Panc1 (cell line): ENCODE measurements around the gene RGS6. TPM values are rescaled to one million over a fixed set of nuclear protein-coding genes. Genes with fewer than 3 reads are reported as not detected.

Experiments used
- ATAC-seq: fragments of 200-7000 bp; cut with Tn5 transposase; 2 replicates; pipeline ENCODE4 v1.9.1; 2020; ENCODE audit warnings: mild to moderate bottlenecking, moderate library complexity
- BruUV-seq: library from RNA; stranded (reverse); fragments of 400-500 nt; replicated peaks from 2 replicates; lab custom pipeline; 2021; lab: Mats Ljungman, UMichigan
- CTCF ChIA-PET: fragments of 300-600 bp; sonication (Branson Sonifier 250); formaldehyde crosslinking; loops from one replicate; lab custom pipeline; 2022; ENCODE audit warnings: antibody characterized with exemption; lab: Charles Lee
- POLR2A ChIA-PET: fragments of 300-600 bp; sonication (Branson Sonifier 250); formaldehyde crosslinking; loops from one replicate; lab custom pipeline; 2022; ENCODE audit warnings: antibody characterized with exemption; lab: Charles Lee
- DNase-seq: peaks from one replicate; pipeline ENCODE4 v3.0.0-alpha.2; 2010; ENCODE audit warnings: low read depth, low spot score
- H3K27ac ChIP-seq: 2 replicates; pipeline ENCODE4 v1.5.1; 2011; ENCODE audit warnings: mild to moderate bottlenecking, low read length, inconsistent platforms
- H3K27me3 ChIP-seq: fragments of 200-500 bp; sonication (Bioruptor generic); 2 replicates; pipeline ENCODE4 v1.6.0; 2014; ENCODE audit warnings: low read length, inconsistent platforms; ENCODE audit not compliant: control insufficient read depth, insufficient read depth
- H3K36me3 ChIP-seq: fragments of 200-500 bp; sonication (Bioruptor generic); 2 replicates; pipeline ENCODE4 v1.5.1; 2014; ENCODE audit warnings: inconsistent platforms, mild to moderate bottlenecking, low read length, moderate library complexity; ENCODE audit not compliant: control insufficient read depth, insufficient read depth
- H3K4me1 ChIP-seq: 2 replicates; pipeline ENCODE4 v1.5.1; 2011; ENCODE audit warnings: inconsistent platforms, mild to moderate bottlenecking, low read length, moderate library complexity; ENCODE audit not compliant: control insufficient read depth, insufficient read depth
- H3K4me3 ChIP-seq, 2 experiments: 2 replicates each; pipeline ENCODE4 v1.5.1; 2011 to 2012; ENCODE audit warnings: low read depth in 2 of 2, low read length in 2 of 2, mild to moderate bottlenecking in 2 of 2, inconsistent platforms in 1 of 2, moderate library complexity in 1 of 2
- H3K9me3 ChIP-seq: fragments of 200-500 bp; sonication (Bioruptor generic); 2 replicates; pipeline ENCODE4 v1.5.1; 2014; ENCODE audit warnings: low read depth, mild to moderate bottlenecking, inconsistent platforms, low read length, moderate library complexity; ENCODE audit not compliant: control insufficient read depth, insufficient read depth
- POLR2AphosphoS5 ChIP-seq: IDR thresholded peaks from 2 replicates; pipeline ENCODE4 v1.6.1; 2012; ENCODE audit warnings: mild to moderate bottlenecking, low read depth, low read length, moderate library complexity
- SIN3A ChIP-seq: IDR thresholded peaks from 2 replicates; pipeline ENCODE4 v1.6.1; 2012; ENCODE audit warnings: low read depth, mild to moderate bottlenecking, low read length, moderate library complexity, borderline replicate concordance; ENCODE audit not compliant: insufficient read depth
- TCF7L2 ChIP-seq: IDR thresholded peaks from 2 replicates; pipeline ENCODE4 v1.6.1; 2011; ENCODE audit warnings: mild to moderate bottlenecking, low read depth, low read length, inconsistent platforms
- in situ Hi-C: cut with HindIII; loops from 2 replicates; pipeline ENCODE4 v1.10.0; 2016; ENCODE audit warnings: low sequenced_read_pairs, low pct_unique_long_range_greater_than_20kb
- intact Hi-C: fragments of 100-400 bp; cut with micrococcal nuclease; formaldehyde crosslinking; loops from one replicate; pipeline ENCODE4 v1.10.0; 2022; ENCODE audit not compliant: unreplicated experiment
- total RNA-seq: library from RNA; stranded (reverse); gene quantifications from one replicate; pipeline ENCODE4 v1.2.1, GENCODE V29; 2021; ENCODE audit not compliant: unreplicated experiment
- TF ChIP-seq, protein P1 (sequence below), 2 experiments: IDR thresholded peaks; 2 replicates each; pipeline ENCODE4 v1.6.1; 2011 to 2012; ENCODE audit warnings: low read depth in 2 of 2, control low read depth in 1 of 2, low read length in 1 of 2, mild to moderate bottlenecking in 1 of 2, moderate library complexity in 1 of 2; ENCODE audit not compliant: insufficient read depth in 1 of 2
- TF ChIP-seq, protein P2 (sequence below): fragments of 450-650 bp; IDR thresholded peaks from 2 replicates; pipeline ENCODE4 v1.5.1; 2017; ENCODE audit warnings: mild to moderate bottlenecking

The RGS6 gene
- total RNA-seq, 1 experiment from 2014 or later, result not detected

DNA sequence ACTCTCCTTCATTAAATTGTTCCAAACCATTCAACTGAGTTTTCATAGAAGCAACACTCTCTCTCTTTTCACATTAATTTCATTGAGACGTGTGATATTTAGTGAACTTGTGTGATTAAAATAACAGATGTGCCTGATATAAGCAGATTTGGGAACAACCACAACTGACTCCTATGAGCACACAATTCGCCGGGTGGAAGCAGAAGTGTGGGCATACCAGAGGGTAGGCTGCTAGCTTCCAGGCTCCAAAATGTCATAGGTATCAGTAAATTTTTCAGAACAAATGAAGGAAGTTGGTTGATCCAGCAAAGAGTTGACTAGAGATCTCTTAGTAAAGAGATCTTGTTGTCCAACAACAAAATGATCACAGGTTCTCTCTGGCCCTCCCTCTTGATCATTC, 532.0 kb downstream of the RGS6 start:
- TF ChIP-seq TCF7L2, result no peak
- no peak for TF ChIP-seq POLR2AphosphoS5
- TF ChIP-seq SIN3A, result no peak
- TF ChIP-seq, protein P1, sequence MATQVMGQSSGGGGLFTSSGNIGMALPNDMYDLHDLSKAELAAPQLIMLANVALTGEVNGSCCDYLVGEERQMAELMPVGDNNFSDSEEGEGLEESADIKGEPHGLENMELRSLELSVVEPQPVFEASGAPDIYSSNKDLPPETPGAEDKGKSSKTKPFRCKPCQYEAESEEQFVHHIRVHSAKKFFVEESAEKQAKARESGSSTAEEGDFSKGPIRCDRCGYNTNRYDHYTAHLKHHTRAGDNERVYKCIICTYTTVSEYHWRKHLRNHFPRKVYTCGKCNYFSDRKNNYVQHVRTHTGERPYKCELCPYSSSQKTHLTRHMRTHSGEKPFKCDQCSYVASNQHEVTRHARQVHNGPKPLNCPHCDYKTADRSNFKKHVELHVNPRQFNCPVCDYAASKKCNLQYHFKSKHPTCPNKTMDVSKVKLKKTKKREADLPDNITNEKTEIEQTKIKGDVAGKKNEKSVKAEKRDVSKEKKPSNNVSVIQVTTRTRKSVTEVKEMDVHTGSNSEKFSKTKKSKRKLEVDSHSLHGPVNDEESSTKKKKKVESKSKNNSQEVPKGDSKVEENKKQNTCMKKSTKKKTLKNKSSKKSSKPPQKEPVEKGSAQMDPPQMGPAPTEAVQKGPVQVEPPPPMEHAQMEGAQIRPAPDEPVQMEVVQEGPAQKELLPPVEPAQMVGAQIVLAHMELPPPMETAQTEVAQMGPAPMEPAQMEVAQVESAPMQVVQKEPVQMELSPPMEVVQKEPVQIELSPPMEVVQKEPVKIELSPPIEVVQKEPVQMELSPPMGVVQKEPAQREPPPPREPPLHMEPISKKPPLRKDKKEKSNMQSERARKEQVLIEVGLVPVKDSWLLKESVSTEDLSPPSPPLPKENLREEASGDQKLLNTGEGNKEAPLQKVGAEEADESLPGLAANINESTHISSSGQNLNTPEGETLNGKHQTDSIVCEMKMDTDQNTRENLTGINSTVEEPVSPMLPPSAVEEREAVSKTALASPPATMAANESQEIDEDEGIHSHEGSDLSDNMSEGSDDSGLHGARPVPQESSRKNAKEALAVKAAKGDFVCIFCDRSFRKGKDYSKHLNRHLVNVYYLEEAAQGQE (IDR thresholded peaks at IDR 0.05; ENCODE audit: insufficient read depth in 1 of 2, low read depth in 2 of 2, low read length in 1 of 2), result no peak
- TF ChIP-seq, protein P2, sequence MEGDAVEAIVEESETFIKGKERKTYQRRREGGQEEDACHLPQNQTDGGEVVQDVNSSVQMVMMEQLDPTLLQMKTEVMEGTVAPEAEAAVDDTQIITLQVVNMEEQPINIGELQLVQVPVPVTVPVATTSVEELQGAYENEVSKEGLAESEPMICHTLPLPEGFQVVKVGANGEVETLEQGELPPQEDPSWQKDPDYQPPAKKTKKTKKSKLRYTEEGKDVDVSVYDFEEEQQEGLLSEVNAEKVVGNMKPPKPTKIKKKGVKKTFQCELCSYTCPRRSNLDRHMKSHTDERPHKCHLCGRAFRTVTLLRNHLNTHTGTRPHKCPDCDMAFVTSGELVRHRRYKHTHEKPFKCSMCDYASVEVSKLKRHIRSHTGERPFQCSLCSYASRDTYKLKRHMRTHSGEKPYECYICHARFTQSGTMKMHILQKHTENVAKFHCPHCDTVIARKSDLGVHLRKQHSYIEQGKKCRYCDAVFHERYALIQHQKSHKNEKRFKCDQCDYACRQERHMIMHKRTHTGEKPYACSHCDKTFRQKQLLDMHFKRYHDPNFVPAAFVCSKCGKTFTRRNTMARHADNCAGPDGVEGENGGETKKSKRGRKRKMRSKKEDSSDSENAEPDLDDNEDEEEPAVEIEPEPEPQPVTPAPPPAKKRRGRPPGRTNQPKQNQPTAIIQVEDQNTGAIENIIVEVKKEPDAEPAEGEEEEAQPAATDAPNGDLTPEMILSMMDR, result no peak
- Histone ChIP-seq H3K4me1 (no peaks in the 10 kb centered on the region), H3K36me3 (no peaks in the 10 kb centered on the region), H3K9me3 (no peaks in the 10 kb centered on the region), H3K27me3 (no peaks in the 10 kb centered on the region), H3K4me3 (no peak overlapping the region), H3K27ac (no peak overlapping the region)
- POLR2A ChIA-PET, result no interaction called here
- BruUV-seq, result no TSS peak
- intact Hi-C loops (no loop called here), in situ Hi-C loops (no loop called here)
- CTCF ChIA-PET, result no interaction called here
- ATAC-seq, result no peak
- no peak for DNase-seq

DNA sequence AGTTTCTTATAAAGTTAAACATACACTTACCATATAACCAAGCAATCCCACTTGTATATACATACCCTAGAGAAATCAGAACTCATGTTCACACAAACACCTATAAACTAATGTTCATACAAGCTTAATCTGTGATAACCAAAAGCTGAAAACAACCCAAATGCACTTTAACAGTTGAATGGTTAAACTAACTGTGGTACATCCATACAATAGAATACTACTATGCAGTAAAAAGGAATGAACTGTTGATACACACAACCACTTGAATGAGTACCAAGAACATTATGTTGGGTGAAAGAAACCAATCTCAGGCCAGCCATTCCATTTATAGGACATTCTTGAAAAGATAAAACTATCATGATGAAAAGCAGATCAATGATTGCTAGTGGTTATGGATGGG, 534.1 kb downstream of the RGS6 start:
- TF ChIP-seq SIN3A, result no peak
- TF ChIP-seq, protein P1 (IDR thresholded peaks at IDR 0.05; ENCODE audit: insufficient read depth in 1 of 2, low read depth in 2 of 2, low read length in 1 of 2), result no peak
- TF ChIP-seq POLR2AphosphoS5, result no peak
- TF ChIP-seq, protein P2, result no peak
- TF ChIP-seq TCF7L2, result no peak
- Histone ChIP-seq H3K27me3 (no peaks in the 10 kb centered on the region), H3K27ac (no peak overlapping the region), H3K4me1 (no peaks in the 10 kb centered on the region), H3K4me3 (no peak overlapping the region), H3K9me3 (no peaks in the 10 kb centered on the region), H3K36me3 (no peaks in the 10 kb centered on the region)
- ChIA-PET CTCF (no interaction called here), POLR2A (no interaction called here)
- in situ Hi-C loops, result no loop called here
- intact Hi-C loops, result no loop called here
- no TSS peak for BruUV-seq
- no peak for ATAC-seq
- DNase-seq, result no peak
